Bone marrow (tissue), 2 donors: ENCODE measurements around the gene HDHD2.
"Not testable (repeated sequence)": the region's sequence is repeated elsewhere in the genome, so short reads cannot be mapped to it uniquely, and the experiment has no call there.

Experiments used
- DNase-seq, 2 donors: peaks; one replicate each; lab custom pipeline; 2025; lab: John Stamatoyannopoulos, UW

The HDHD2 gene

GRCh38 chr18:47150029-47150823 is at the start of gene HDHD2:
HDHD2 (minus strand) TSS chr18:47150500; CDS start chr18:47136439, 14,061 bp downstream.
- DNase-seq, result peak; percentile 40 to 62

GRCh38 chr18:47195961-47196360 is 45.7 kb upstream of the HDHD2 start:
- not testable (repeated sequence) for DNase-seq

- no peak for DNase-seq
Observed at GRCh38 chr18:47191961-47192360, 41.7 kb upstream of the HDHD2 start.

GRCh38 chr18:47187721-47188120 is 37.4 kb upstream of the HDHD2 start:
- DNase-seq, result no peak

GRCh38 chr18:47184419-47185050 is 34.2 kb upstream of the HDHD2 start:
- DNase-seq, result no peak

GRCh38 chr18:47182156-47182555 is 31.9 kb upstream of the HDHD2 start:
- not testable (repeated sequence) for DNase-seq

GRCh38 chr18:47180765-47181164 is 30.5 kb upstream of the HDHD2 start:
- no peak for DNase-seq

GRCh38 chr18:47179520-47179919 is 29.2 kb upstream of the HDHD2 start:
- no peak for DNase-seq

GRCh38 chr18:47175898-47176575 is 25.7 kb upstream of the HDHD2 start, which contains the start of gene IER3IP1:
IER3IP1 (minus strand) TSS chr18:47176364; CDS start chr18:47176277, 87 bp downstream.
- peak; percentile 71 to 78 for DNase-seq

- DNase-seq, result no peak
Observed at GRCh38 chr18:47175283-47175897, 25.1 kb upstream of the HDHD2 start.

GRCh38 chr18:47174545-47175116 is 24.3 kb upstream of the HDHD2 start:
- no peak for DNase-seq

- DNase-seq, result no peak
Observed at GRCh38 chr18:47172476-47172875, 22.2 kb upstream of the HDHD2 start.

GRCh38 chr18:47168913-47169312 is 18.6 kb upstream of the HDHD2 start:
- no peak for DNase-seq

GRCh38 chr18:47168509-47168908 is 18.2 kb upstream of the HDHD2 start:
- no peak for DNase-seq

GRCh38 chr18:47166294-47166693 is 16.0 kb upstream of the HDHD2 start:
- no peak for DNase-seq

GRCh38 chr18:47163241-47163640 is 12.9 kb upstream of the HDHD2 start:
- DNase-seq, result no peak

GRCh38 chr18:47160256-47160655 is 10.0 kb upstream of the HDHD2 start:
- DNase-seq, result no peak

GRCh38 chr18:47158404-47158803 is 8.1 kb upstream of the HDHD2 start:
- DNase-seq, result not testable (repeated sequence)

- DNase-seq, result no peak
Observed at GRCh38 chr18:47151439-47151838, 1.1 kb upstream of the HDHD2 start.

GRCh38 chr18:47150824-47151366 is 595 bp upstream of the HDHD2 start:
- no peak for DNase-seq

GRCh38 chr18:47149457-47150028 is 757 bp downstream of the HDHD2 start:
- no peak for DNase-seq
